ENCODE measurements around the gene NCAM1.
"Not testable (repeated sequence)": the region's sequence is repeated elsewhere in the genome, so short reads cannot be mapped to it uniquely, and the experiment has no call there.

Gene NCAM1

DNA sequence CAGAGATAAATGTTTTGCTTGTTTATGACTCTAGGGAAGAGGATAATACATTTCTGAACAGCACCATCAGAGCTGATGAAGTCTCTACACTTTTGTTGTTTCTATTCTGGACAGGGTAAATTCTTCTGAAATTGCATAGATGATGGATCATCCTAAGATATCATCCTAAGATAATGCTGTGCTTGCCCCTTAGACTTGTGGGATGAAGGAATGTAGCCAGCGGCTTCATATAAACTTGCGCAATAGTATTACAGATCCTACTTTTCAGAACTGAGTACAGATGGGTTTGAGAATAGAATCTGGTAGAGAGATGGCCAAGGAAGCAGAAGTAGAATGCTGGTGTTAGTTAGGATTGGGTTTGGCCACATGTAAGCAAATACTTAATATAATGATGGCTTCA lies 61.0 kb downstream of the NCAM1 start:
- no peak for DNase-seq

DNA sequence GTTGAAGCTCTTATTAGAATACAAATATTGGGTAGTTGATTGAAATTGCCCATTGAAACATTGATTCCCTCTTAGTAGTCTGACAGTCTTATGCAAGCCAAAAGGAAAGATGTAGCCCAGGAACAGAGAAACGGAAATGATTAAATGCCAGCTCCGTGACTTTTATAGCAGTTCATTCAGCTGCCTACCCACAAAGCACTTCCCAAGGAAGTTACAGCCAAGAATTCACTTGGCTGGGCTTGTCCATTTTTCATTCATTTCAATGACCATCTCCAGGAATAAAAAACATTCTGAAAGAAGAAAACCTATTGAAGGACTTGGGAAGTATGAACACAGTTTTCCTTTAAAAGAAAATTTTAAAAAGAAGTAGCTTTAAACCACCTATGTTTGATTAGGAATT lies 62.0 kb downstream of the NCAM1 start:
- DNase-seq, result no peak

DNA sequence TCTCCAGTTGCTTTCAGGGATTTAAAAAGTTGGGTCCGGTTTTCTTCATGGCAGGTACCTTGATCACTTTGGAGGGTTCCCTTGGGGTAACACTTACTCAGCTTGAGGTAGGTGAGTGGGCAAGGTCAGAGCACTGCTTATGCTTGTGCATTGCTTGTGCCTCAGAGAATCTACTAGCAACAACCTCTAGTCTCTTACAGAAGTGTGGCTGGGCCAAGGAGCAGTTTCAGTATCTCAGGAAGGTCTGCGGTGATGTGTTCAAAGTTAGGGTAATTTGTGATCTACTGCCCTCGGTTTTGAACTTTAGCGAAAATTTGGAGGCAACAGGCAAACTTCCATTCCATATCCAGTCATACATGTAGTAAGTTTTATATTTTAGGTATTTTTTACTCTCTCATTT lies 62.8 kb downstream of the NCAM1 start:
- no peak for DNase-seq

DNA sequence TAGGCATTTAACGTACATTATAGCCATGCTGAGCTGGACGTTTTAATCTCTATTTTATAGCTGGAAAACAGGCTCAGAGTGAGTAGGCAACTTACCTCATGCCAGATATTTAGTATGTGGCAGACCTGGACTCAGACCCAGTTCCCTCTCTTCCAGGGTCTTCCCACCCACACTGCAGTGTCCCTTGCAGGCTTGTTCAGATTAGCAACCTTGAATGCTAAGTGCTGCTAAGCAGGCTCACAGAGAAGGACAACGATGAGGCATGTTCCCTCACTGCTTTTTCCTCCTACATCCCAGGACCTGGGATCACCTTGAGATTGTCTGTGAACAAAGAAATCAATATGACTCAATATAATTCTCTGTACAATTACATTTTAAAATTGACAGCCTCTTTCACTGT lies 65.6 kb downstream of the NCAM1 start:
- no peak for DNase-seq

DNA sequence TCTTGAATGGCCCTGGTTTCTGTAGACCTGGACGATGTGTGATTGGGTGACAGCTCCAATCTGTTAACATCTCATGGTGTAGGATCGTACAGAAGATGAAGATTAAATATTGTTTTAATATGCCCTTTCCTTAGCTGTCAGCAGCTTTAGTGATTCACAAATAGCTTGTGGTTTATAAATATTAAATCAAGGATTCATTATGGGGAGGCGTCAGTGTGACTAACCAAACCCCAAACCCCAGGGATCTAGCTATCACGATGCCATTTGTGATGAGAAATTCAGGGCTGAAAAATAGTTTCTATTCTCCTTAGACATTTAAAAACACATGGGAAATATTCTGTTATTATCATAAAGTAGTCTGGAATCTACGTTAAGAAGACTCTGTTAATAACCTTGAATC lies 73.4 kb downstream of the NCAM1 start:
- DNase-seq, result no peak

DNA sequence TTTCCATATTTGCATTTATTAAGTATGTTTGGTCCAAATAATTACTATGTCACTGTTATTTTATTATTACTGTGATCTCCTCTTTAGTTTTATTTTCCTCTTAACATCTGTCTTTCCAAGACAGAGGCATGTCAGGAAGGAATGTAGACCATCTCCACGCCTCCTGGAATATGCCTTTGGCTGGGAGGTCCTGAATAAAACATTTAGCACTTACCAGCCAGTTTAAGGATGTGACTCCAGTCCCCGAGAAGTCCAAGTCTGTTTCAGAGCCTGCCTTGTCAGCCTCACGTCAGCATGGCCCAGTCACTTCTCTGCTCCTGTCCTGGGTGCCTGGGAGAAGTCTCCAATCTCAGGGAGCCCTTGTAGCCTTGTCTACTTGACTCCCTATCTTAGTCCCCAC lies 74.5 kb downstream of the NCAM1 start:
- DNase-seq, result no peak

DNA sequence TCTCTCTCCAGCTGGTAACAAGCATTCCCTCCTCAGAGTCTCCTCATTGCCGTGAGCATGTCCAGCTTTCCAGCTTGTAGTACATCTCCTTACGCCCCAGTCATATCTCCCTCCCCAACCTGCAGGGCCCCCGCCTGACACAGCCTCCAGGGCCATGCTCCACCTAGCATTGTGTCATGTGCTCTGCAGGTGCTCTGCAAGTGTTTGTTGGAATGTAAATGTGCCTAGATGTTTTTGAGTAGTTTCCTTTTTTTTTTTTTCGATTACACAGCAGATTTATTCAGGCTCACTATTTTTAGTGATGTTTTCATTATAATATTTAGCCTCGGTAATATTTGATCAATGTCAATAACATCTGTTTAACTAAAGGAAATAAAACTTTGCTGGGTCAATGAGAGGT lies 82.5 kb downstream of the NCAM1 start:
- DNase-seq, result no peak

GRCh38 chr11:113045146-113045545 lies 83.9 kb downstream of the NCAM1 start:
- DNase-seq, result no peak

- no peak for DNase-seq
Measured at GRCh38 chr11:113046866-113047265, 85.6 kb downstream of the NCAM1 start.

GRCh38 chr11:113048820-113049768 lies 87.9 kb downstream of the NCAM1 start:
- no peak for DNase-seq

DNA sequence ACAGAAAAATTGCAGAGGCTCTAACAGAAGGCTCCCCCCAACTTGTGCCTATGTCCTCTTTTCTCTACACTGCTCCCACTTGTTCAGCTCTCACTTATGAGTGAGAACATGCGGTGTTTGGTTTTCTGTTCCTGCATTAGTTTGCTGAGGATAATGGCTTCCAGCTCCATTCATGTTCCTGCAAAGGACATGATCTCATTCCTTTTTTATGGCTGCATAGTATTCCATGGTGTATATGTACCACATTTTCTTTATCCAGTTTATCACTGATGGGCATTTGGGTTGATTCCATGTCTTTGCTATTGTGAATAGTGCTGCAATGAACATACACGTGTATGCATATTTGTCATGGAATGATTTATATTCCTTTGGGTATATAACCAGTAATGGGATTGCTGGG lies 91.8 kb downstream of the NCAM1 start:
- DNase-seq, result not testable (repeated sequence)

- no peak for DNase-seq
Measured at GRCh38 chr11:113057038-113057437, 95.8 kb downstream of the NCAM1 start.

DNA sequence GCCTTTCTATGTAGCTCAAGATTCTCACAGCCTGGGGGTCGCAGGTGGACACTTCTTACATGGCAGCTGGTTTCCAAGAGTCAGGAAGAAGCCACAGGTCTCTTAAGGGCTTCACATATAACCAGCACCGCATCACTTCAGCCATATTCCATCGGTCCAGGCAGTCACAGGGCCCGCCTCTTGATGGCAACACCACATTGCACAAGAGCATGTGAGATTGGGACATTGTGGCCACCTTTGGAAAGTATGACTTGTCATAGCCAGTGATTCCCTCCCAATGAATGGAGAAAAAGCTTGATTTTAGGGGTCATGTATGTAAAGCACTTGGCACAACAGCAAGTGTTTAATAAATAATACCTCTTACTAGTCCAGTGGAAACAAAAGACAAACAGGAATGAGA lies 98.3 kb downstream of the NCAM1 start:
- no peak for DNase-seq

DNA sequence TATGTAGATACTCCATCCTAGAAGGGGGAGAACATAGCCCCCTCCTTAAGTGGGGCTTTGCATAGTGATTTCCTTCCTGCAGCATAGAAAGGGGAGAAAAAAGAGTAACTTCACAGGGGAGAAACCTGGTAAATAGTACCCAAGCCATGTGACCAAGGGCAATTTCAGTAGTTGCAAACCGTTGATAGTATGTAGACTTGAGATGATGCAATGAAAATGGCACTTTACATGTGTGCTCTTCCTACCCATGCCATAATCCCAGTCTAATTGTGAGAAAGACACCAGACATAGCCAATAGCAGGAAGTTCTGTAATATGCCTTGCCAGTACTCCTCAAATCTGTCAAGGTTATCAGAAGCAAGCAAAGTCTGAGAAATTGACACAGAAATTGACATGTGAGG lies 104.1 kb downstream of the NCAM1 start:
- peak; percentile 34 for DNase-seq

DNA sequence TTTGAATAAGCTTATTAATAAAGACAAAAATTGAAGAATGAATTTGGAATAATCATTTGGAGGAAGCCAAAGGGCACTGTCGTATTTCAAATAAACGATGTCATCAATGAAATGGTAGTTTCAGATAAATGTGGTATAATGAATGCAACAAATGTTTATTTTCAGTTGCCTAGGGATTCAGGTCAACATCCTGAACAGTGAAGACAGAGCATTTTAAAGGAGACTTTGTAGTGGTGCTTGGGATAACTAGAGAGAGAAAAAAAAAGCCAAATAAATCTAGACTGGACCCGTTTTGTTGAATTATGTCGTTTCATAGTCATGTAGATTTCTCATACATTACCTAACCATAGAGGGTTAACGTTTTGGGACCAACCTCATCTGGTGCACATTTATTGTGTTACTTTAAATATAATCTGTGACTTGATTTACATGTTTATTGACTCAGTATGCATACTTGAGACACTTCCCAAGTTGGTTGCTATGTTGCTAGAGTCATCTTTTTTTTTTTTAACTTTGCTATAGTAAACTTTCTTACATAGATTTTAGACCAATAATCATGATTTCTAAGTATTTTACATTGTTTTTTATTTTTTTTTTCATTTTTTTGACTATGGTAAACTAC lies 111.1 kb downstream of the NCAM1 start:
- DNase-seq, result no peak

DNA sequence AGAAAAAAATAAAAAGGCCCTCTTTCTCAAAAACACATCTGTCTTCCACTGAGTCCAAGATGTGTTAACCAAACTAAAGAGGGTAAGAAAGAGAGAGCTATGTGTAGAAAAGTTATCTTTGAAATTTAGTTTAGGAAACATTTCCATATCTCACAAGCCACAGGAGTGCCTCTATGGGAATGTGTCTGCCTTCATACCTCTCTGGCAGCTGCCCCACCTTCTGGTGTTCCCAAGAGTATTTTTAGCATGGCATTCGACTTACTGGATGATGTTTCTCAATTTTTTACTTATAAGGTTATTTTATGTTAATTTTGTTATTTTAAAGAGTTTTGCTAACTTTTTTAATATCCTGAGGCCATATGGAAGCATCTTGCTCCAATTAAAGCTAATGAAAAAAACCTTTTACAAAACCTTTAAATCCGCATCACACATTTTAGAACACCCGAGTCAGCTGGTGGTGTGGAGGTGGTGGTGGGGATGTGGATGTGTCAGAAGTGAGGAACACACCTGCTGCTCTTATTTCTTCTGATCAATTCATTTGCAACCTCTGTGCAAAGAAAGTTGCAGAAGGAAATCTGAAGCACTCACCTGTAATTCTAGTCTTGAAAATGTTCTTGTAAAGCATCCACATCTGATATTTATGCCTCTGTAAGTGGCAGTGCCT lies 112.2 kb downstream of the NCAM1 start:
- no peak for DNase-seq

DNA sequence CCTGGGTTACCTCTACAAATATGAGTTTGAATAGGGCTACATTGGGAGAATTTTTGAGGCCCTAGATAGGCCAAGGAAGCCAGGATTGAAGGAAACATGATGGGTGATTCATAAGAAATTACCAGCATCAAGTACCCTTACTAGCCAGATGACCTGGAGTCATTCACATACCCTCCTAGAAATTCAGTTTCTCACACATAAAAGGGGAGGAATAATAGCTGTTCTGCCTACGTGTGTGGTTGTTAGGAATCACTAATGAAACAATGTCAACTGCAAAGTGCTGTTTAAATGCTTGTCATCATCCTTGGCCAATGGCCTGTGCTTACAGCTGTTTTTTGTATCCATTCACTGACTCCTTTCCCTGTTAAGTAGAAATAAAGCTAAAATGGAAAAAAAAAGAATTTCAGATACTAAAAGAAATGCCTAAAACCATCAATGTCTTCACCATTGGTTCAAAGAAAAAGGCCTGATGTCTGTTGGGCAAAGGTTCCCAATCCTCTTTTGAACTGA lies 114.4 kb downstream of the NCAM1 start:
- no peak for DNase-seq

DNA sequence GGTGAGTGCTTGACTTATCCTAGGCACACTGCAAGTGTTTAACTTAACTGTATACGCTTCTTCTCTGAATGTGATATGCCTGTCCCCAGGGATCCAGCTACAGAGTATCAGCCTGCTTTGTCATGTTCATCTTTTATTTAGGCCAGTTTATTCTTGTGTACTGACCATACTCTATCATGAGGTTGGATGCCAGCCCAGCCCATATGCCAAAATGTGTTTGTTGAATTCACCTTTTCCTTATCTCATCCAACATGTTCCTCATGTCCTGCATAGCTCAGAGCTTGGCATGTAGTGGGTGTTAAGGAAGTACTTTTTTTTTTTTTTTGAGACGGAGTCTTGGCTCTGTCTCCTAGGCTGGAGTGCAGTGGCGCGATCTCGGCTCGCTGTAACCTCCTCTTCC lies 116.2 kb downstream of the NCAM1 start:
- DNase-seq, result peak; percentile 64

GRCh38 chr11:113082341-113082955 lies 121.2 kb downstream of the NCAM1 start:
- DNase-seq, result peak; percentile 92

- DNase-seq, result no peak
Measured at GRCh38 chr11:113083571-113083970, 122.4 kb downstream of the NCAM1 start.

- no peak for DNase-seq
Measured at GRCh38 chr11:113084297-113084696, 123.1 kb downstream of the NCAM1 start.

DNA sequence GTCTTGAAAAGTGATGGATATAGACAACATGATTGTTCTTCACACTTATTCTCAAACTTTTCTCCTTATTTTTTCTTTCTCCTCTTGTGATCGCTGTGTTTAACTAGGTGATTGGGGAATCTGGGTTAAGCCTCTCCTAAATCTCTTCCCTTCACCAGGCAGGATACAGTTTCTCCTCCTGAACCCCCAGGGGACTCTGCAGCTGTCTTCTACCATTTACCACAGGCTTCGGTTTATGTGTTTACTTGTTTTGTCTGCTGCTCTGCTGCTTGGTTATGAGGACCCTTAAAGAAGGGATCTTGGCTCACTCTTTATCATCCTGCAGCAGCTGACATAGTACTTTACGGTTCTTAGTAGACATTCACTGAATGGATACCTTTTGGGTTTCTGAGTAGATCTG lies 124.2 kb downstream of the NCAM1 start:
- peak; percentile 41 for DNase-seq

DNA sequence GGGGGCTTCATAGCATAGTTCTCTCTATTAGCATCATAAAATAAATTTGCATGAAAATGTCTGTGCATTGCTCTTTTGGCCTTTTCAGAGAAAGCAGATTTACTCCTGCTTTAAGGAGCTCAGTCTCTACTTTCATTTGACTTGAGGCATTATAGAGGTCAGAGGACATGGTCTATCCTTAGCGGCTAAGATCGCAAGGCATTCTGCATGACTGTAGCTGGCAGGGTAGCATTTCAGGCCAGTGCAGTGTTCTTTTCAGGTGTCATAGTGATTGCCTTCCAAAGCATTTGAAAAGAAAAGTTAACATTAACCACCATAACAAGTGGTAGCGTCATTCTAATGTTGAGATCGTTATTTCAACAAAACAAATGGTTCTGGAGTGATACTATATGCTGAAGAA lies 126.5 kb downstream of the NCAM1 start:
- no peak for DNase-seq
